HG03103 (cell line): ENCODE data around the gene MIDN.
A peak's percentile ranks its signal among the peaks of the same experiment; 100 is the strongest.
"Not testable (repeated sequence)": the region's sequence is repeated elsewhere in the genome, so short reads cannot be mapped to it uniquely, and the experiment has no call there.

Source experiments
- ATAC-seq: cut with Tn5 transposase; IDR thresholded peaks from one replicate; pipeline ENCODE4 v1.9.1; 2021; ENCODE audit warnings: low read depth; ENCODE audit not compliant: unreplicated experiment

The MIDN gene

DNA sequence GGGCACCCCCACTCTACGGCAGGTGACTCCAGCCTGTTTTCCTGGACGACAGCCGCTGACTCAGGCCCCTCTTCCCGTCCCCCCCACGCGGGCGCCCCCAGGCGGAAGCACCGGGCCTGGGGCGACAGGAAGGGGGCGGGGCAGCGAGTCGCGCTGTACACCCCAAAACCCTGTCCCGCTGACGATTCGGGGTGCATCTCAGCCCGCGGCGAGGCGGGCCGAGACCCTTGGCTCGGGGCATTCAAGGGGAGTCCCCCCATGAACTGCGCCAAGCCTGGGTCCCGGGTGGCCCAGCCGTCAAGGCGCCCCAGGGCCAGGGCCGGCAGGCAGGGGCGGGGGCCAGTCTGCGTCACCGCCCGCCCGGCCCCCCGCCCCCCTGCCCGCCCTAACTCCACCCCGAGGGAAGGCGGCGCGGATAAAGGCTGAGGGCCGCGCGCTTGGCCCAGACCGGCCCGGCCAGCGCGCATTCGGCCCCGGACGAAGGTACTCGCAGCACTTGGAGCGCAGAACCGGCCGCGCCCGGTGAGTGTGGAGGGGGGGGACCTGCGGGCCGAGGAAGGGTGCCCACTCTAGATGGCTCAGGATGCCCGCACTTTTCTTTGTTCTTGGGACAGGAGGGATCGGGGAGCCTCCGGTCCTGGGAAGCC is at the start of gene MIDN:
TSS of gene MIDN (plus strand) at position 445 of the 647 bp plus-strand sequence. CDS start 1,714 bp downstream, outside the sequence.
- ATAC-seq = peak; percentile 10

DNA sequence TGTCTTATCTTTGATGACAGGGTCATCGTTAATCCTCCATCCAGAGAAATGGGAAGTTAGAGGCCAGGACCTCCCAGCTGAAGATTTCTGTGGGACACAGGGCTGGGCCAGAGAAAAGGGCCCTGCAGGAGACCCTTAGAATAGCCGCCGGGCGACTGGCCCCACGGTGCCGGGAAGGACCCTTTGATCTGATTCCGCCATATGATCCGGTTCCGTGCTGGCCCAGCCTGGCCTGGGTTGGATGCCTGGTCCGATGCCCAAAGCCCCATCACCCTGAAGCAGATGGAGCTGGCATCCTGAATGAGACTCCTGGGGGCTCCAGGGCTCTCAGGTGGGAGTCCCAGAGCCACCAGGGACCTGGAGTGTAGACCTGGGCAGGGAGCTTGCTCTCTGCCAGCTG is 48.9 kb upstream of the MIDN start:
- no peak for ATAC-seq

DNA sequence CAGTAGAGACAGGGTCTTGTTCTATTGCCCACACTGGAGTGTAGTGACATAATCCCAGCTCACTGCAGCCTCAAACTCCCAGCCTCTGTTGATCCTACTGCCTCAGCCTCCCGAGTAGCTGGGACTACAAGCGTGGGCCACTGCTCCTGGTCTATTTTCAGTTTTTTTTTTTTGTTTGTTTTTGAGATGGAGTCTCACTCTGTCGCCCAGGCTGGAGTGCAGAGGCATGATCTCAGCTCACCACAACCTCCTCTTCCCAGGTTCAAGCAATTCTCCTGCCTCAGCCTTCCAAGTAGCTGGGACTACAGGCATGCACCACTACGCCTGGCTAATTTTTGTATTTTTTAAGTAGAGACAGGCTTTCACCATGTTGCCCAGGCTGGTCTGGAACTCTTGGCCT is 47.8 kb upstream of the MIDN start:
- ATAC-seq = not testable (repeated sequence)

DNA sequence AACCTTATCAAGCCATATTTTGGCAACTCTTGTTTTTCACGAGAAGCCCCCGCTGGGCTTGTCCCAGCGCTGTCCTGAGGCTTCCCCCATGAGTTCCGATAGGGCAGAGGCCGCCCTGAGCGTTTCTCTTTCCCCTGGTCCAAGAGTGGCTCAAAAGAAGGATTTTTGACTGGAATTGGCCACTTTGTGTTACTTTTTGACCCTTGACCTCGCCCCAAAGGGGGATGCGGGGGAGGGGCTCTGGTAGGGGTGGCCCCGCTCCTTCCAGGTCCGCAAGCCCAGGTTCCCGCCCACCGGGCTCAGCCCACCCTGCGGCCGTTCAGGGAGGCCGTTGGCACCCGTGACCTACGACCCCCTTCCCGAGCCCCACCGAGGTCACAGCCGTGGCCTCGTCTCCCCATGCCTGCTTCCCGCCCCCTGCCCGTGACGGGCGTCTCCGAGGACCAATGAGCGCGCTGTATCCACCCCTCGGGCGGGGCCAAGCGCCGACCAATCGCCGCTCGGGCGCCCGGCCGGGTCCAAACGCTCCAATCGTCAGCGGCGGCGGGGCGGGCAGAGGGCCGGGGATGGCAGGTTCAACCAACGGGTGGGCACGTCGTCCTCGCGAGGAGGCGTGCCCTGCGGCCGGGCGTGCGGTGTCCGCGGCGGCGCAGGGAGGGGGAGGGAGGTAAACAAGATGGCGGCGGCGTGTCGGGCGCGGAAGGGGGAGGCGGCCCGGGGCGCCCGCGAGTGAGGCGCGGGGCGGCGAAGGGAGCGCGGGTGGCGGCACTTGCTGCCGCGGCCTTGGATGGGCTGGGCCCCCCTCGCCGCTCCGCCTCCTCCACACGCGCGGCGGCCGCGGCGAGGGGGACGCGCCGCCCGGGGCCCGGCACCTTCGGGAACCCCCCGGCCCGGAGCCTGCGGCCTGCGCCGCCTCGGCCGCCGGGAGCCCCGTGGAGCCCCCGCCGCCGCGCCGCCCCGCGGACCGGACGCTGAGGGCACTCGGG is 43.0 kb upstream of the MIDN start, which contains the start of gene STK11:
TSS of gene STK11 (plus strand) at position 665 of the 986 bp plus-strand sequence. CDS start 1,136 bp downstream, outside the sequence.
- ATAC-seq = peak; percentile 87

DNA sequence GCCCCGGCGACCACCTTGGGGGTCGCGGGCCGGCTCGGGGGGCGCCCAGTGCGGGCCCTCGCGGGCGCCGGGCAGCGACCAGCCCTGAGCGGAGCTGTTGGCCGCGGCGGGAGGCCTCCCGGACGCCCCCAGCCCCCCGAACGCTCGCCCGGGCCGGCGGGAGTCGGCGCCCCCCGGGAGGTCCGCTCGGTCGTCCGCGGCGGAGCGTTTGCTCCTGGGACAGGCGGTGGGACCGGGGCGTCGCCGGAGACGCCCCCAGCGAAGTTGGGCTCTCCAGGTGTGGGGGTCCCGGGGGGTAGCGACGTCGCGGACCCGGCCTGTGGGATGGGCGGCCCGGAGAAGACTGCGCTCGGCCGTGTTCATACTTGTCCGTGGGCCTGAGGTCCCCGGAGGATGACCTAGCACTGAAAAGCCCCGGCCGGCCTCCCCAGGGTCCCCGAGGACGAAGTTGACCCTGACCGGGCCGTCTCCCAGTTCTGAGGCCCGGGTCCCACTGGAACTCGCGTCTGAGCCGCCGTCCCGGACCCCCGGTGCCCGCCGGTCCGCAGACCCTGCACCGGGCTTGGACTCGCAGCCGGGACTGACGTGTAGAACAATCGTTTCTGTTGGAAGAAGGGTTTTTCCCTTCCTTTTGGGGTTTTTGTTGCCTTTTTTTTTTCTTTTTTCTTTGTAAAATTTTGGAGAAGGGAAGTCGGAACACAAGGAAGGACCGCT is 42.1 kb upstream of the MIDN start:
- no peak for ATAC-seq

DNA sequence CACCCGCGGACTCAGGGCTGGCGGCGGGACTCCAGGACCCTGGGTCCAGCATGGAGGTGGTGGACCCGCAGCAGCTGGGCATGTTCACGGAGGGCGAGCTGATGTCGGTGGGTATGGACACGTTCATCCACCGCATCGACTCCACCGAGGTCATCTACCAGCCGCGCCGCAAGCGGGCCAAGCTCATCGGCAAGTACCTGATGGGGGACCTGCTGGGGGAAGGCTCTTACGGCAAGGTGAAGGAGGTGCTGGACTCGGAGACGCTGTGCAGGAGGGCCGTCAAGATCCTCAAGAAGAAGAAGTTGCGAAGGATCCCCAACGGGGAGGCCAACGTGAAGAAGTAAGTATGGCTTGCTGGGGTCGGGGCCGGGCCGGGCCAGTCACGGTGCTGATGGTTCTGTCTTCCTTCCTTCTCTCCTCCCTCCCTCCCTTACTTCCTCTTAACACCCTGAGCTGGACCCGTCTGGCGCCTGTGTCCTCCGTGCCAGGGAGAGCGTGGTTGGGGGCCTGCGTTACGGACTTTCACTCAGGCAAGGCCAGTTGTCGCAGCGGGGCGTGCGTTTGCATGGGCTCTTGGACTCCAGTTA is 41.4 kb upstream of the MIDN start:
- no peak for ATAC-seq

DNA sequence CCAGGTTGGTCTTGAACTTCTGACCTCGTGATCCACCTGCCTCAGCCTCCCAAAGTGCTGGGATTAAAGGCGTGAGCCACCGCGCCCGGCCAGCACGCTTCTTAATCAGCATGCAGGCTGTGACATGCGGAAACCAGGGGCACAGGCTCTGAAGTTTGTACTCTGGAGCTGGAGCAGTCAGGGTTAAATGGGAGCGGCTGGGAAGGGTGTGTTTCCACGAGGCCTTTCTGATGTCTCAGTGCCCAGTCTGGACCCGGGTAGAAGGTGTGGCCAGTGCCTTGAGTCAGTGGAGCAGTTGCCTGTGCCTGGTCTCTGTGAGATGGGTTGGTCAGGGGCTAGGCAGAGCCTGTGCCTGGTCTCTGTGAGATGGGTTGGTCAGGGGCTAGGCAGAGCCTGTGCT is 39.6 kb upstream of the MIDN start:
- not testable (repeated sequence) for ATAC-seq

DNA sequence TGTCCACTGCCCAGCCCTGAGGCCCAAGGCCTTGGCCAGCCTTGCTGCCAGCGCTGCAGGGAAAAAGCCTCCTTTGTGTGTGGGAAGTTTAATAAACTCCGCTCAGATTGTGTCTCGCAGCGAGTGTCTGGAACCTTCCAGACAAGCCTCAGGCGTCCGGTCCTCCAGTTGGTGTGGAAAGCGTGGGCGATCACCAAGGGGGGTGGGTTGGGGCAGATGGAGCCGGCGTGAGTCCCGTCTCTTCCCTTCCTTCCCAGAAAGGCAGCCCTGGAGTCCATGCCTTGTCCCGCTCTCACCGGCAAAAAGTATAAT is 38.2 kb upstream of the MIDN start:
- no peak for ATAC-seq

DNA sequence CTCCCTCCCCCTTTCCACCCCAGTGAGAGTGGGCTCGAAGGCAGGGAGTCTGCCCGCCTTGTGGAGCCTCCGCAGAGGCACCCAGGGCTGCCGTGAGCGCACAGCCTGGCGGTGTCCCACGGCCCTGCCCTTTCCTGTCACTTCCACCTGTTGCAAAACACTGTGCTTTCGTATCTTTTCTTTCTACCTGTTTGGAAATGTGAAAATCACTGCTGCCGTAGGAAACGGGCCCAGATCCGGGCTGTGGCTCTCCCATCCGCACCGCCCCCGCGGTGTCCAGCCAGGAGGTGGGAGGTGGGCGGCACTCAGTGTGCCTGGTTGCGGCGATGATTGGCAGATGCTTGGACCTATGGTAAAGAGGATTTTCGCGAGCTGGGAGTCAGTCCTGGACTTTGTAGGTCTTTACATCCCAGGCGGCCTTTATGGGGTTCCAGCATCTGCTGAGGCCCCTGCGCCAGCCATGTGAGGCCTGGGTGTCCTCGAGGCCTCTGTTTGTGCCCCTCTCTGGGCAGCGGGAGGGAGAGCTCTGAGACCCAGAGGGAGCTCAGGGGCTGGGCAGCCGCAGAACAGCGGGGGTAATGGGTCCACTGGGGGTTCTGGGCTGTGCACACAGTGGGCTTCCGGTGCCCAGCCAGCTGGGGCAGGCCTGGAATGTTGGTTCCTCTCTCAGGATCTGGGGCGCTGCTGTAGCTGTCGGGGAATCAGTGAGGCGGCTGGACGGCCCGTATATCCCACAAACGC is 36.7 kb upstream of the MIDN start:
- no peak for ATAC-seq

DNA sequence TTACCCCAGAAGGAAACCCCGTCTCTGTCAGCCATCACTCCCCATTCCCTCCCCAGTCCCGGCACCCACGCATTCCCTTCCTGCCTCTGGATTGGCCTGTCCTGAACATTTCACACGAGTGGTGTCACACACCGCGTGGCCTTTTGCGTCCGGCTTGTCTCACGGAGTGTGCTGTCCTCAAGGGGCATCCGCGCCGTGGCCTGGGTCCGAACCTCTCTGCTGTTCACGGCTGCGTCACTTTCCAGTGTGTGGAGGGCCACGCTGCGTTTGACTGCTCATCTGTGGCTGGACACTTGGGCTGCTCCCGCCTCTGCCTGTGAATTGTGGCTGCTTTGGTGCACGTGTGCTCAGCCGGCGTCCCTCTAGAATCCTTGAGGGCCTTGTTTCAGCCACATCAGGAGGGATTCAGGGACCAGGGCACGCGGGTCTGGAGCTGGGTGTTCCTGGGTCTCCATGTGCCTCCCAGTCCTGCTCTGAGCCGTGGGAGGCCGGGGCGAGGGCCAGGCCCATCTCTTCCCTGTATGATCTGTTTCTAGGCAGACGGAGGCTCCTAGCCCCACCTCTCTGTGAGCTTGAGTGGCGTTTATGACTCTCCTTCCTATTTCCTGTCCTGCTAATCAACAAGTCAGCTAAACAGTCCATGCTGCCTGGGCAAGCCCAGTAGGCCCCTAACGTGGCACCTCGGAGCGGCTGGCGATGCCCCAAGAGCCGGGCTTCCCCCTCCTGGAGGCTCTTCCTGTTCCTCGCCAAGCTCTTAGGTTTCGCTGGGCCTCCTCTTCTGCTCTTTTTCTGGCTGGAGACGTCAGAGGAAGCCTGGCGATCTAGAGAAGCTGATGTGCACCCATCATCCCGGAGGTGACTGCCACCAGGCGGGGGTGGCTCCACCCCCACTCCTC is 34.7 kb upstream of the MIDN start:
- no peak for ATAC-seq

DNA sequence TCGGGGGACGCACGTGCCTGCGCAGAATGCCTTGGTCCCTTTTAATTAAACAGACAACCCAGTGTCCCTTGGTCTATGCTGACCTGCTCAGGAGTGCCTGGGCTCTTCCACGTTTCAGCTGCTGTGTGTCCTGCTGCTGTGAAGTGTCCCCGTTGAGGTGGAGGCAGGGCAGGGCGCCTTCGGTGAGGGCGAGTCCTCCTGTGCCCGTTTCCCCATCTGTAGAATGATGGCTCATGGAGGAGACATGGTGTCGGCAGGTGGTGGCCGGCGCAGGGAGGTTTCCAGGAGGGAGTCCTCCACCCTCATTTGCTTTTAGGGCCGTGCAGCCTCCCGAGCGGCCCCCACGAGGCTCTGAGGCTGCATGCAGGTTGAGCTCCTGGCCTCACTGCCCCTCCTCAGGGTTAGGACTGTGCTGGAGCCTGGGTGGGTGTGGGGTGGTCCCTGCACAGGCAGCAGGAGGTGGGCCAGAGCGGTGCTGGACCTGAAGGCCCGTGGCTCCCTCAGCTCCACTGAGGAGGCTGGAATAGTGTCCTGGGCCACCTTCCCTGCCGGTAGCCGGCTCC is 34.0 kb upstream of the MIDN start:
- ATAC-seq = no peak

DNA sequence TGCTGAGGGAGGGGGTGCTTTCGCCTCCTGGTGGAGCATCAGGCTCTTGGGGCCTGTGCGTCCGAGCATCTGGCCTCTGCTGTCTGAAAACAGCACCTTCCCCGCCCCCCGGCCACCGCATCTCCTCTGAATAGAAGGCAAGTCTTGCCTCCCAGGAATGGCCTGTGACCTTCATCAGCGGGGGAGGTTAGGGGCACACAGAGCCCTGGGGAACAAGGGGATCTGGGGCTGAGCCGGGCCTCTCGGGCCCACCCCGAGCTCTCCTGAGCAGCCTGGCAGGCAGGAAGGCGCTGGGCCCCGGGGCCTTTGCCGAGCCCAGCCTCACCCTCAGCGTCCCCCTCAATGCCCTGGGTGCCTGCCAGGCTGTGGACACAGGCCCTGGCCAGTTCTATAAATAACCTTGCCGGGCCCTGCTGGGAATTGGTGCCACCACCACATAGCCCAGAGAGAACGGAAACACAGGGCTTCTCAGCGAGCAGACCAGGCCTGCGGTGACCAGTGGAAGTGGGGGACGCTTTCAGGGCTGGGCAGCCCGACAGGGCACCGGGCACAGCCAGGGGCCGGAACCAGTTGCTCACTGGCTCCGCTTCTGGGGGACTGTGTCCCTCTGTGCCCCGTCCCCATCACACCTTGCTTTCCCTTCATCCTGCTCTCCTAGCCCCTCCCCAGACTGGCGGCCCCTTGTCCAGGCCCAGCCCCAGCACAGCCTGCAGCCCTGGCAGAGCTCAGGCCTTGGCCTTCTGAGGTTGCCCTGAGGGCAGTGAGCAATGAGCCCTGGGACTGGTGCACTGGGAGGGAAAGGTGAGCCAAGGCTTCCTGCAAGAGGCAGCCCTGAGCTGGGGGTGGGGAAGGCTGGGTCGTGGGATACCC is 33.3 kb upstream of the MIDN start:
- ATAC-seq = no peak

DNA sequence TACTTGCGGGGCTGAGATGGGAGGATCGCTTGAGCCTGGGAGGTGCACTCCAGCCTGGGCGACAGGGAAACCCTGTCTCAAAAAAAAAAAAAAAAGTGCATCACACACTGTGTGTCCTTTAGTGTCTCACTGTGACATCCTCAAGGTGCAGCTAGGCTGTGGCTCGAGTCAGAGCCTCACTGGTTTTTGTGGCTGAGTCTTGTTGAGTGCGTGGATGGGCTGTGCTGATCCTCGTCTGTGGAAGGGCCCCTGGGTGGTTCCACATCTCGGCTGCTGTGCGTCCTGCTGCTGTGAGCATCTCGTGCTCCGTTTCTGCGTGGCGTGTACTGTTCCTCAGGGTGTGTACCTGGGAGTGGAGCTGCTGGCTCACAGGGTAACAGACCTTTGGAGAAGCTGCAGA is 31.6 kb upstream of the MIDN start:
- ATAC-seq = no peak

DNA sequence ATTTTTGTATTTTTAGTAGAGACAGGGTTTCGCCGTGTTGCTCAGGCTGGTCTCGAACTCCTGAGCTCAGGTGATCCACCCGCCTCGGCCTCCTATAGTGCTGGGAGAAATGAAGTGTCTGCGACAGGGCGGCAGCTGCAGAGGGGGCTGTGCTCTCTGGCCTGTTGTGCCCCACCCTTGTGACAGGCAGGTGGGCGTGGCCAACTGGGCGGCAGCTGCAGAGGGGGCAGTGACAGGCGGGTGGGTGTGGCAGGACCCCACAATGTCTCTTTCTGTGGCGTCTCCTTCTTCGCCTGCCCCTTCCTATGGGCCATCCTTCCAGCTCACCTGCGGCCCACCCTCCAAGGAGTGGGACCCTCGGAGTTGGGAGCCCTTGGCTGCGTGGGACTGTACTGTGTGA is 31.0 kb upstream of the MIDN start:
- ATAC-seq = no peak

DNA sequence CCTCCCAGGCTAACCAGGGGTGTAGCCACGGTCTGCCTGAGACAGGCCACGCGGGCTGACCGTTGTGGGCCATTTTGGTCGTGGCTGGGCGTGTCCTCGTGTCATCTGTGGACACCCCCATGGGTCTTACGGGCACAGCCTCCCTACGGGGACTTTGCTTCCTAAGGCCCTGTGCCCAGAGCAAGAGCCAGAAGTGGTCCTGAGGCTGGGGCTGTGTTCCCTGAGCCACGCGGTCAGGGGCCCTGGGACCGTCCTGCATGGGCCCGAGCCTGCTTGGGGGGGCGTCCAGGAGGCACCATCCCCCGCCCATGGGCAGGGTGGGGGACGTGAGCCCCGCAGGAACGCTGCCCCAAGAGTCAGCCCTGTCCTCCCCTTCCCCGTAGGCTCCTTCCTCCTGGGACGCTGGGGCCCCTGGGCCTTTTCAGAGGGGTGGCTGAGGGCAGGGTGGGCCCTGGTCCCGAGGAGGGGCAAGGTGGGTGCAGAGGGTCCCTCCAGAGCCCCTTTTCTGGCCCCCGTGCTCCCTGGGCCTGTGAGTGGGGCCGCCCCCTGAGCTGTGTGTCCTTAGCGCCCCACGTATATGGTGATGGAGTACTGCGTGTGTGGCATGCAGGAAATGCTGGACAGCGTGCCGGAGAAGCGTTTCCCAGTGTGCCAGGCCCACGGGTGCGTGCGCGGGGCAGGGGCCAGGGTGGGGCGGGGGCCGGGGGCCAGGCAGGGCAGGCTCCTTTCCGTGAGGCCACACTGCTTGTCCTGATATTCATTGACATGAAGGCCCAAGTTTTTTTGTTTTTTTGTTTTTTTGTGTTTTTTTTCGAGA is 29.4 kb upstream of the MIDN start:
- no peak for ATAC-seq

DNA sequence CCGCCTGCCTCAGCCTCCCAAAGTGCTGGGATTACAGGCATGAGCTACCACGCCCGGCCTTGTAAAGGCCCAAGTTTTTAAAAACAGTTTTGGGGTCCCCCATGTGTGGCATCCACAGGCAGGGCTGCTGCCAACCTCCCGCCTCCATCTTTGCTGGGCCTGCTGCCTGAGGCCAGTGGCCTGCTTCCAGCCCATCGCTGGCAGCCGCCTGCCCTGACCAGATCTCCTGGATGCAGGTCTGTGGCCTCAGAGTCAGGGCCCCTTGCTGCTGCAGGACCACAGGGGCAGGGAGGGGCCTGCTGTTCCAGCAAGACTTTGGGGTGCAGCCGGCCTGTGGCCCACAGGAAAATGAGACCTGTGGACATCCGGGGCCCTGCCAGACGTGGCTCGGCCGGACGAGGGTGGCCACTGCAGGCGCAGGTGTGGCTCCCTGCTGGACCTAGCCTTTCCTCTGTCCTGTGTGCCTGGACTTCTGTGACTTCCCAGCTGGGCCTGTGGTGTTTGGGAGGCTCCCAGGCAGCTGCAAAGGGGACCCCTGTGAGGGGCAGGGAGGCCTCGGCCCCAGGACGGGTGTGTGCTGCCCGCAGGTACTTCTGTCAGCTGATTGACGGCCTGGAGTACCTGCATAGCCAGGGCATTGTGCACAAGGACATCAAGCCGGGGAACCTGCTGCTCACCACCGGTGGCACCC is 28.5 kb upstream of the MIDN start:
- no peak for ATAC-seq
